ENCODE data around the gene LEMD1. TPM values are rescaled to one million over a fixed set of nuclear protein-coding genes. Genes with fewer than 3 reads are reported as not detected.
A peak's percentile ranks its signal among the peaks of the same experiment; 100 is the strongest.

Gene LEMD1
- total and polyA plus RNA-seq, 8 donors, result 0.28 to 0.32 TPM; not detected in 6

GRCh38 chr1:205398586-205398985 lies 23.3 kb downstream of the LEMD1 start:
- Histone ChIP-seq H3K9me3 (no peaks in the 10 kb centered on the region), H3K4me1 (no peaks in the 10 kb centered on the region), H3K4me3 (no peak overlapping the region), H3K27ac (no peak overlapping the region), H3K27me3 (no peaks in the 10 kb centered on the region), H3K36me3 (no peaks in the 10 kb centered on the region)
- FAIRE-seq, result no peak
- 90 to 98% methylated on average over 4 of the region's 4 CpGs for WGBS, 2 donors
- no peak for DNase-seq
- no peak for TF ChIP-seq CTCF (IDR thresholded peaks at IDR 0.05)
- intact Hi-C loops (cut with DNase I), result loop anchor here in 1 of 3 donors (10.0 kb wide), 1 partner anchor 86 kb away; no protein-coding TSS in a partner anchor
- ATAC-seq, result no peak

- Histone ChIP-seq H3K27me3 (no peaks in the 10 kb centered on the region), H3K27ac (no peak overlapping the region), H3K4me3 (no peak overlapping the region), H3K4me1 (no peaks in the 10 kb centered on the region), H3K9me3 (no peaks in the 10 kb centered on the region), H3K36me3 (no peaks in the 10 kb centered on the region)
- FAIRE-seq, result no peak
- peak in 3 of 4 donors; percentile 87 to 97 (median 89) for ATAC-seq
- WGBS, 2 donors, result 4 to 5% methylated on average over 6 of the region's 6 CpGs
- intact Hi-C loops (cut with DNase I), result loop anchor here in 1 of 3 donors (10.0 kb wide), 1 partner anchor 88 kb away; no protein-coding TSS in a partner anchor
- TF ChIP-seq CTCF (IDR thresholded peaks at IDR 0.05), result peak; percentile 36 to 56 (median 48)
- peak in 2 of 6 donors; percentile 12 to 28 for DNase-seq
These were observed 24.8 kb downstream of the LEMD1 start for GRCh38 chr1:205396967-205397616.

GRCh38 chr1:205395616-205396015 lies 26.2 kb downstream of the LEMD1 start:
- H3K27ac ChIP-seq, result no peak overlapping the region
- intact Hi-C loops (cut with DNase I), result loop anchor here in 1 of 3 donors (10.0 kb wide), 1 partner anchor 89 kb away; no protein-coding TSS in a partner anchor
- H3K4me1 ChIP-seq, result no peaks in the 10 kb centered on the region
- no peaks in the 10 kb centered on the region for H3K9me3 ChIP-seq
- H3K27me3 ChIP-seq, result peaks cover 0 to 3% (median 0%) of the 10 kb centered on the region in 4 donors
- TF ChIP-seq CTCF (IDR thresholded peaks at IDR 0.05), result no peak
- DNase-seq (no peak), FAIRE-seq (no peak), ATAC-seq (no peak)
- WGBS, 2 donors, result 75 to 82% methylated on average over 3 of the region's 3 CpGs
- H3K4me3 ChIP-seq, result no peak overlapping the region
- H3K36me3 ChIP-seq, result no peaks in the 10 kb centered on the region

GRCh38 chr1:205392650-205393049 lies 29.2 kb downstream of the LEMD1 start:
- no peak for ATAC-seq
- H3K27me3 ChIP-seq, result peaks cover 0 to 3% (median 0%) of the 10 kb centered on the region in 4 donors
- H3K36me3 ChIP-seq, result no peaks in the 10 kb centered on the region
- DNase-seq, result no peak
- H3K9me3 ChIP-seq, result no peaks in the 10 kb centered on the region
- no peak overlapping the region for H3K27ac ChIP-seq
- intact Hi-C loops (cut with DNase I), result loop anchor here in 1 of 3 donors (10.0 kb wide), 1 partner anchor 92 kb away; no protein-coding TSS in a partner anchor
- H3K4me3 ChIP-seq, result no peak overlapping the region
- 89 to 93% methylated on average over 1 of the region's 1 CpG for WGBS, 2 donors
- TF ChIP-seq CTCF (IDR thresholded peaks at IDR 0.05), result no peak
- H3K4me1 ChIP-seq, result no peaks in the 10 kb centered on the region
- no peak for FAIRE-seq

- FAIRE-seq (no peak), ATAC-seq (no peak), DNase-seq (no peak)
- WGBS, 2 donors, result 91% methylated on average over 7 of the region's 7 CpGs
- no peaks in the 10 kb centered on the region for H3K36me3 ChIP-seq
- H3K4me1 ChIP-seq, result no peaks in the 10 kb centered on the region
- peaks cover 0 to 3% (median 0%) of the 10 kb centered on the region in 4 donors for H3K27me3 ChIP-seq
- TF ChIP-seq CTCF (IDR thresholded peaks at IDR 0.05), result no peak
- no peak overlapping the region for H3K4me3 ChIP-seq
- no peaks in the 10 kb centered on the region for H3K9me3 ChIP-seq
- H3K27ac ChIP-seq, result no peak overlapping the region
- intact Hi-C loops (cut with DNase I), result loop anchor here in 1 of 3 donors (10.0 kb wide), 1 partner anchor 93 kb away; no protein-coding TSS in a partner anchor
These were observed 30.5 kb downstream of the LEMD1 start for GRCh38 chr1:205391386-205391785.

All from pancreas (tissue), 10 donors.